A549 (cell line): Measurements from ENCODE around the gene INO80. TPM values are rescaled to one million over a fixed set of nuclear protein-coding genes. Genes with fewer than 3 reads are reported as not detected.

Experiments used
- ATAC-seq, 2 experiments: fragments of 200-7000 bp in 1 of 2; fragments of >200 bp in 1 of 2; cut with Nextera tagmentation in 1 of 2; cut with Tn5 transposase in 1 of 2; 3 replicates each; pipeline versions ENCODE4 v1.8.0 to v1.9.1; 2018 to 2020; ENCODE audit warnings: mild to moderate bottlenecking in 1 of 2, moderate library complexity in 1 of 2
- CTCF ChIA-PET: fragments of 300-600 bp; sonication (Branson Sonifier 250); formaldehyde crosslinking; extraction: SDS; loops from one replicate; lab custom pipeline; 2021; ENCODE audit warnings: antibody characterized with exemption, inconsistent platforms; lab: Yijun Ruan, JAX
- POLR2A ChIA-PET: fragments of 350-600 bp; formaldehyde crosslinking; extraction: SDS; loops from one replicate; lab custom pipeline; 2021; ENCODE audit warnings: antibody characterized with exemption, inconsistent platforms; lab: Yijun Ruan, JAX
- DNase-seq, 2 experiments: peaks; one replicate each; pipeline versions ENCODE4 v3.0.0 to v3.0.0-alpha.2; 2011 to 2016; ENCODE audit warnings: low read depth in 1 of 2, low spot score in 1 of 2
- FAIRE-seq: peaks from 2 replicates; lab custom pipeline; 2011; peaks lifted over from hg19 to GRCh38; lab: Jason Lieb, UNC
- H3K27ac ChIP-seq, 2 experiments: fragments of >200 bp; sonication (Bioruptor Twin); formaldehyde crosslinking; 3 replicates each; pipeline ENCODE4 v1.5.1; 2016 to 2017
- H3K4me1 ChIP-seq: fragments of >200 bp; sonication (Bioruptor Twin); formaldehyde crosslinking; 3 replicates; pipeline ENCODE4 v1.6.1; 2016
- H3K4me2 ChIP-seq: fragments of >200 bp; sonication (Bioruptor Twin); formaldehyde crosslinking; 3 replicates; pipeline ENCODE4 v1.6.1; 2016
- H3K4me3 ChIP-seq: fragments of >200 bp; sonication (Bioruptor Twin); formaldehyde crosslinking; 3 replicates; pipeline ENCODE4 v1.5.1; 2016
- H3K9me3 ChIP-seq: fragments of >200 bp; sonication (Bioruptor Twin); formaldehyde crosslinking; 3 replicates; pipeline ENCODE4 v1.6.1; 2016
- BHLHE40 ChIP-seq: IDR thresholded peaks from 2 replicates; pipeline ENCODE4 v1.6.1; 2012; ENCODE audit warnings: low read depth, low read length, inconsistent platforms
- CEBPB ChIP-seq, 2 experiments: fragments of >200 bp in 1 of 2; sonication (Bioruptor Twin) in 1 of 2; formaldehyde crosslinking in 1 of 2; IDR thresholded peaks; 2 replicates each; pipeline ENCODE4 v1.6.1; 2012 to 2016
- CHD2 ChIP-seq: fragments of 150-350 bp; IDR thresholded peaks from 2 replicates; pipeline ENCODE4 v1.6.1; 2014; ENCODE audit warnings: low read length; ENCODE audit not compliant: partially characterized antibody
- EHF ChIP-seq: fragments of 250-450 bp; sonication (Bioruptor Pico); IDR thresholded peaks from 2 replicates; pipeline ENCODE4 v1.5.0; 2020; ENCODE audit warnings: mild to moderate bottlenecking
- EP300 ChIP-seq, 2 experiments: fragments of >200 bp; sonication (Bioruptor Twin); formaldehyde crosslinking; IDR thresholded peaks; 2 replicates in 1 of 2; 3 replicates in 1 of 2; pipeline ENCODE4 v1.6.1; 2016 to 2017
- ESRRA ChIP-seq: fragments of 150-350 bp; IDR thresholded peaks from 2 replicates; pipeline ENCODE4 v1.6.1; 2014; ENCODE audit warnings: mild to moderate bottlenecking, low read length, borderline replicate concordance
- FOSB ChIP-seq: fragments of 250-450 bp; sonication (Bioruptor Pico); IDR thresholded peaks from 2 replicates; pipeline ENCODE4 v1.5.0; 2020; ENCODE audit warnings: mild to moderate bottlenecking, moderate library complexity
- GATA3 ChIP-seq: IDR thresholded peaks from 2 replicates; pipeline ENCODE4 v1.6.1; 2012; ENCODE audit warnings: borderline replicate concordance
- HDAC2 ChIP-seq: fragments of 200-600 bp; sonication (generic); IDR thresholded peaks from 2 replicates; pipeline ENCODE4 v1.6.1; 2016
- HOXB5 ChIP-seq: fragments of 250-450 bp; sonication (Bioruptor Pico); IDR thresholded peaks from 2 replicates; pipeline ENCODE4 v1.5.0; 2020; ENCODE audit warnings: mild to moderate bottlenecking, moderate library complexity
- MAFK ChIP-seq: fragments of 450-650 bp; IDR thresholded peaks from 2 replicates; pipeline ENCODE4 v1.6.1; 2014; ENCODE audit not compliant: partially characterized antibody
- MAZ ChIP-seq: fragments of 150-350 bp; IDR thresholded peaks from 2 replicates; pipeline ENCODE4 v1.6.1; 2014; ENCODE audit warnings: antibody characterized with exemption, low read depth, low read length, borderline replicate concordance
- MYC ChIP-seq: IDR thresholded peaks from 2 replicates; pipeline ENCODE4 v1.6.1; 2012; ENCODE audit warnings: mild to moderate bottlenecking, inconsistent platforms, low read length, improper control_type of control experiment, borderline replicate concordance
- NFE2L2 ChIP-seq: fragments of 150-350 bp; conservative IDR thresholded peaks from 2 replicates; pipeline ENCODE4 v1.6.1; 2014; ENCODE audit warnings: low read length
- RAD21 ChIP-seq, 2 experiments: fragments of >200 bp in 1 of 2; sonication (Bioruptor Twin) in 1 of 2; formaldehyde crosslinking in 1 of 2; IDR thresholded peaks in 1 of 2; conservative IDR thresholded peaks in 1 of 2; 2 replicates in 1 of 2; 3 replicates in 1 of 2; pipeline ENCODE4 v1.6.1; 2012 to 2018; ENCODE audit warnings: inconsistent platforms in 1 of 2
- RFX5 ChIP-seq: fragments of 450-650 bp; IDR thresholded peaks from 2 replicates; pipeline ENCODE4 v1.7.1; 2014; ENCODE audit warnings: antibody characterized with exemption, mild to moderate bottlenecking, moderate library complexity
- SREBF2 ChIP-seq: fragments of 450-650 bp; IDR thresholded peaks from 2 replicates; pipeline ENCODE4 v1.6.1; 2014; ENCODE audit warnings: mild to moderate bottlenecking, moderate library complexity
- ZC3H11A ChIP-seq: fragments of 450-650 bp; IDR thresholded peaks from 2 replicates; pipeline ENCODE4 v1.6.1; 2014; ENCODE audit warnings: antibody characterized with exemption, mild to moderate bottlenecking
- ZSCAN20 ChIP-seq: fragments of 250-450 bp; sonication (Bioruptor Pico); IDR thresholded peaks from 2 replicates; pipeline ENCODE4 v1.8.0; 2022; ENCODE audit warnings: mild to moderate bottlenecking, moderate library complexity
- WGBS: methylation state at CpG from one replicate; pipeline ENCODE4 v1.1.6; 2017; ENCODE audit errors: missing lambda C conversion rate; 5-methylcytosine and 5-hydroxymethylcytosine counted together
- polyA plus RNA-seq, 4 experiments: library from polyadenylated mRNA; depleted of rRNA in 3 of 4; stranded (reverse); fragments of >200 nt; fragmentation: RNase III in 1 of 4; extraction: RNeasy Plus Mini Kit Qiagen cat#74134 plus additional on column Dnase treatment in 1 of 4; gene quantifications; 2 replicates in 3 of 4; 3 replicates in 1 of 4; pipeline ENCODE4 v1.2.3, GENCODE V29; 2011 to 2017
- TF ChIP-seq, protein P1 (sequence below): fragments of 200-600 bp; sonication (generic); IDR thresholded peaks from 2 replicates; pipeline ENCODE4 v1.6.1; 2016; ENCODE audit warnings: antibody characterized with exemption, mild to moderate bottlenecking, moderate library complexity
- TF ChIP-seq, protein P2 (sequence below): fragments of 250-450 bp; sonication (Bioruptor Pico); IDR thresholded peaks from 2 replicates; pipeline ENCODE4 v1.5.0; 2021; ENCODE audit warnings: mild to moderate bottlenecking, moderate library complexity, borderline replicate concordance
- TF ChIP-seq, protein P3 (sequence below): IDR thresholded peaks from 2 replicates; pipeline ENCODE4 v1.6.1; 2012; ENCODE audit warnings: low read depth, borderline replicate concordance

The INO80 gene
- polyA plus RNA-seq, 2 of the 4 experiments (the other 2 are of a cell fraction) = 6.7 to 10.9 TPM

DNA sequence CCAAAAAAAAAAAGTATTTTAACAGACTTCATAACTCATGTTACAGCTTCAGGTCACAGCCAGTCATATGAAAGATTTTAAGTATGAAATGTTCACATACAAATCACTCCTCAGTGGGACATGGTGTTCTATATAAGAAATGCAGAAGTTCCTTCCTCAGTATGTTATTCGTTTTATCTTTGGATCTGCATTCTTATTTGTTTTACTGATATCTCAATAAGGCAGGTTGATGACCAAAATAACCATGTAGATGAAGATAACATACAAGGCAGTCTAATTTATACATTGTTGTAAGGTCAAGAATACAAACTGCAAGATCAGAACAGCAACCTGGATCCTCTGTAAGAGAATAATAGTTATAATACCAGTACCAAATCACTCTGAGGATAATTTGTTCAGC is 87.2 kb downstream of the INO80 start:
- CTCF ChIA-PET = interaction anchor here (1.3 to 4.5 kb wide), 3 partner anchors 88 to 156 kb away, joined by 4 to 22 read pairs (median 7); no protein-coding TSS in a partner anchor

DNA sequence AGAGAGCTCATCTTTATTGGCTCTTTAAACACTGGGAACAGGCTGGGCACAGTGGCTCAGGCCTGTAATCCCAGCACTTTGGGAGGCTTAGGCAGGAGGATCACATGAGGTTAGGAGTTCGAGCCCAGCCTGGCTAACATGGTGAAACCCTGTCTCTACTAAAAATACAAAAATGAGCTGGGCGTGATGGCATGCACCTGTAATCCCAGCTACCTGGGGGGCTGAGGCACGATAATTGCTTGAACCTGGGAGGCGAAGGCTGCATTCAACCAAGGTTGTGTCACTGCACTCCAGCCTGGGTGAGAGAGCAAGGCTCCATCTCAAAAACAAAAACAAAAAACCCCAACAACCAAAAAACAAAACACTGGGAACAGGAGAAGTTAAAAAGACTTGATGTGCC is 90.7 kb downstream of the INO80 start:
- Histone ChIP-seq H3K4me3 (no peak overlapping the region), H3K4me1 (no peaks in the 10 kb centered on the region), H3K4me2 (no peak overlapping the region), H3K27ac (no peak overlapping the region), H3K9me3 (no peaks in the 10 kb centered on the region)
- no peak for ATAC-seq
- DNase-seq = no peak
- no peak for TF ChIP-seq SREBF2
- TF ChIP-seq CEBPB (IDR thresholded peaks at IDR 0.05) = no peak
- no peak for TF ChIP-seq ESRRA
- no peak for TF ChIP-seq RAD21 (conservative IDR thresholded peaks at IDR 0.05 in 1 of 2, IDR thresholded peaks at IDR 0.05 in 1 of 2)
- no peak for TF ChIP-seq ZC3H11A
- TF ChIP-seq MAZ = no peak
- TF ChIP-seq, protein P1, sequence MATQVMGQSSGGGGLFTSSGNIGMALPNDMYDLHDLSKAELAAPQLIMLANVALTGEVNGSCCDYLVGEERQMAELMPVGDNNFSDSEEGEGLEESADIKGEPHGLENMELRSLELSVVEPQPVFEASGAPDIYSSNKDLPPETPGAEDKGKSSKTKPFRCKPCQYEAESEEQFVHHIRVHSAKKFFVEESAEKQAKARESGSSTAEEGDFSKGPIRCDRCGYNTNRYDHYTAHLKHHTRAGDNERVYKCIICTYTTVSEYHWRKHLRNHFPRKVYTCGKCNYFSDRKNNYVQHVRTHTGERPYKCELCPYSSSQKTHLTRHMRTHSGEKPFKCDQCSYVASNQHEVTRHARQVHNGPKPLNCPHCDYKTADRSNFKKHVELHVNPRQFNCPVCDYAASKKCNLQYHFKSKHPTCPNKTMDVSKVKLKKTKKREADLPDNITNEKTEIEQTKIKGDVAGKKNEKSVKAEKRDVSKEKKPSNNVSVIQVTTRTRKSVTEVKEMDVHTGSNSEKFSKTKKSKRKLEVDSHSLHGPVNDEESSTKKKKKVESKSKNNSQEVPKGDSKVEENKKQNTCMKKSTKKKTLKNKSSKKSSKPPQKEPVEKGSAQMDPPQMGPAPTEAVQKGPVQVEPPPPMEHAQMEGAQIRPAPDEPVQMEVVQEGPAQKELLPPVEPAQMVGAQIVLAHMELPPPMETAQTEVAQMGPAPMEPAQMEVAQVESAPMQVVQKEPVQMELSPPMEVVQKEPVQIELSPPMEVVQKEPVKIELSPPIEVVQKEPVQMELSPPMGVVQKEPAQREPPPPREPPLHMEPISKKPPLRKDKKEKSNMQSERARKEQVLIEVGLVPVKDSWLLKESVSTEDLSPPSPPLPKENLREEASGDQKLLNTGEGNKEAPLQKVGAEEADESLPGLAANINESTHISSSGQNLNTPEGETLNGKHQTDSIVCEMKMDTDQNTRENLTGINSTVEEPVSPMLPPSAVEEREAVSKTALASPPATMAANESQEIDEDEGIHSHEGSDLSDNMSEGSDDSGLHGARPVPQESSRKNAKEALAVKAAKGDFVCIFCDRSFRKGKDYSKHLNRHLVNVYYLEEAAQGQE = no peak
- no peak for TF ChIP-seq NFE2L2
- TF ChIP-seq EP300 (IDR thresholded peaks at IDR 0.05) = no peak
- no peak for TF ChIP-seq BHLHE40
- TF ChIP-seq MYC = no peak
- no peak for TF ChIP-seq ZSCAN20 (CRISPR knock-in tag)
- TF ChIP-seq, protein P2, sequence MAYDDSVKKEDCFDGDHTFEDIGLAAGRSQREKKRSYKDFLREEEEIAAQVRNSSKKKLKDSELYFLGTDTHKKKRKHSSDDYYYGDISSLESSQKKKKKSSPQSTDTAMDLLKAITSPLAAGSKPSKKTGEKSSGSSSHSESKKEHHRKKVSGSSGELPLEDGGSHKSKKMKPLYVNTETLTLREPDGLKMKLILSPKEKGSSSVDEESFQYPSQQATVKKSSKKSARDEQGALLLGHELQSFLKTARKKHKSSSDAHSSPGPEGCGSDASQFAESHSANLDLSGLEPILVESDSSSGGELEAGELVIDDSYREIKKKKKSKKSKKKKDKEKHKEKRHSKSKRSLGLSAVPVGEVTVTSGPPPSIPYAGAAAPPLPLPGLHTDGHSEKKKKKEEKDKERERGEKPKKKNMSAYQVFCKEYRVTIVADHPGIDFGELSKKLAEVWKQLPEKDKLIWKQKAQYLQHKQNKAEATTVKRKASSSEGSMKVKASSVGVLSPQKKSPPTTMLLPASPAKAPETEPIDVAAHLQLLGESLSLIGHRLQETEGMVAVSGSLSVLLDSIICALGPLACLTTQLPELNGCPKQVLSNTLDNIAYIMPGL = no peak
- CTCF ChIA-PET = interaction anchor here (0.6 to 7.2 kb wide), 9 partner anchors 53 to 206 kb away, joined by 3 to 65 read pairs (median 3); partner anchors contain the start of genes CHP1 and DLL4
- POLR2A ChIA-PET = no interaction called here
- WGBS = 88% methylated on average over 4 of the region's 4 CpGs
- FAIRE-seq = no peak

More for the DNA sequence above, 87.2 kb downstream of the INO80 start:
- Histone ChIP-seq H3K27ac (no peak overlapping the region), H3K4me2 (no peak overlapping the region), H3K4me3 (no peak overlapping the region), H3K4me1 (no peaks in the 10 kb centered on the region), H3K9me3 (no peaks in the 10 kb centered on the region)
- no peak for ATAC-seq
- DNase-seq = no peak
- TF ChIP-seq GATA3 (no peak), RFX5 (no peak), HDAC2 (no peak), FOSB (no peak), HOXB5 (no peak), EHF (CRISPR knock-in tag) (no peak), NFE2L2 (no peak), ZC3H11A (no peak), CHD2 (no peak), MAZ (no peak), MAFK (no peak)
- TF ChIP-seq, protein P3, sequence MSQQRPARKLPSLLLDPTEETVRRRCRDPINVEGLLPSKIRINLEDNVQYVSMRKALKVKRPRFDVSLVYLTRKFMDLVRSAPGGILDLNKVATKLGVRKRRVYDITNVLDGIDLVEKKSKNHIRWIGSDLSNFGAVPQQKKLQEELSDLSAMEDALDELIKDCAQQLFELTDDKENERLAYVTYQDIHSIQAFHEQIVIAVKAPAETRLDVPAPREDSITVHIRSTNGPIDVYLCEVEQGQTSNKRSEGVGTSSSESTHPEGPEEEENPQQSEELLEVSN = no peak
- 92% methylated on average over 1 of the region's 1 CpG for WGBS
- FAIRE-seq = no peak
- POLR2A ChIA-PET = no interaction called here
